K562 (cell line): ENCODE measurements around the gene ADCY5. TPM values are rescaled to one million over a fixed set of nuclear protein-coding genes. Genes with fewer than 3 reads are reported as not detected.

Experiments used
- ATAC-seq: fragments of 200-7000 bp; cut with Tn5 transposase; 3 replicates; pipeline ENCODE4 v1.9.1; 2020; ENCODE audit warnings: moderate library complexity
- BruUV-seq: library from RNA; stranded (reverse); fragments of 400-500 nt; replicated peaks from 2 replicates; lab custom pipeline; 2021; lab: Mats Ljungman, UMichigan
- CTCF ChIA-PET: fragments of 300-600 bp; formaldehyde crosslinking; extraction: SDS; loops from one replicate; lab custom pipeline; 2021; ENCODE audit warnings: low intra/inter-chr PET ratio; lab: Yijun Ruan, JAX
- POLR2A ChIA-PET: fragments of 300-600, 350-650 bp; sonication (Branson Sonifier 250); formaldehyde crosslinking; extraction: SDS; loops from one replicate; lab custom pipeline; 2021; ENCODE audit warnings: antibody characterized with exemption, inconsistent platforms; lab: Yijun Ruan, JAX
- DNase-seq, 4 experiments: peaks; one replicate each; pipeline versions ENCODE4 v3.0.0 to v3.0.0-alpha.2; 2011 to 2018; ENCODE audit warnings: low spot score in 3 of 4, mixed read lengths in 3 of 4; ENCODE audit errors: extremely low read depth in 1 of 4
- FAIRE-seq: peaks from 2 replicates; lab custom pipeline; 2011; peaks lifted over from hg19 to GRCh38; lab: Jason Lieb, UNC
- H2AFZ ChIP-seq: 2 replicates; pipeline ENCODE4 v1.6.0; 2011; ENCODE audit warnings: low read depth, low read length, control low read depth, inconsistent platforms
- H3K27ac ChIP-seq: fragments of 200-600 bp; 3 replicates; pipeline ENCODE4 v1.8.0; 2011; ENCODE audit warnings: low read depth, mild to moderate bottlenecking, control low read depth, inconsistent platforms, low read length, moderate library complexity, mixed read lengths; ENCODE audit errors: extremely low read depth
- H3K27me3 ChIP-seq, 2 experiments: fragments of 300-600 bp in 1 of 2; 2 replicates in 1 of 2; 3 replicates in 1 of 2; pipeline versions ENCODE4 v1.6.0 to v1.8.0; 2011; ENCODE audit warnings: inconsistent platforms in 2 of 2, low read length in 2 of 2, mild to moderate bottlenecking in 1 of 2, mixed read lengths in 1 of 2, moderate library complexity in 1 of 2; ENCODE audit not compliant: control insufficient read depth in 2 of 2, insufficient read depth in 2 of 2
- H3K36me3 ChIP-seq: fragments of 300-600 bp; 3 replicates; pipeline ENCODE4 v1.8.0; 2011; ENCODE audit warnings: mild to moderate bottlenecking, low read length, inconsistent platforms; ENCODE audit not compliant: control insufficient read depth, insufficient read depth
- H3K4me1 ChIP-seq, 2 experiments: fragments of 200-600 bp in 1 of 2; replicated peaks in 1 of 2; 2 replicates in 1 of 2; 3 replicates in 1 of 2; pipeline versions ENCODE4 v1.5.1 to v1.8.0; 2011; ENCODE audit warnings: inconsistent platforms in 2 of 2, low read length in 2 of 2, mild to moderate bottlenecking in 1 of 2, mixed read lengths in 1 of 2, moderate library complexity in 1 of 2; ENCODE audit not compliant: control insufficient read depth in 2 of 2, insufficient read depth in 2 of 2
- H3K4me2 ChIP-seq: 2 replicates; pipeline ENCODE4 v1.6.1; 2011; ENCODE audit warnings: low read length, control low read depth, inconsistent platforms, mixed read lengths; ENCODE audit not compliant: insufficient read depth
- H3K4me3 ChIP-seq: fragments of 200-600 bp; sonication (generic), shearing (Covaris generic); 2 replicates; pipeline ENCODE4 v1.5.1; 2016; ENCODE audit warnings: control low read depth, inconsistent platforms
- H3K79me2 ChIP-seq: fragments of 200-600 bp; 3 replicates; pipeline ENCODE4 v1.8.0; 2011; ENCODE audit warnings: low read length, inconsistent platforms; ENCODE audit not compliant: control insufficient read depth, insufficient read depth
- H3K9ac ChIP-seq, 2 experiments: 2 replicates each; pipeline versions ENCODE4 v1.6.0 to v1.6.1; 2011; ENCODE audit warnings: low read depth in 2 of 2, low read length in 2 of 2, control low read depth in 1 of 2, inconsistent platforms in 1 of 2, mild to moderate bottlenecking in 1 of 2, mixed read lengths in 1 of 2; ENCODE audit not compliant: insufficient read depth in 1 of 2
- H3K9me1 ChIP-seq: one replicate; pipeline ENCODE4 v1.6.0; 2011; ENCODE audit warnings: inconsistent platforms, mild to moderate bottlenecking, low read length, moderate library complexity; ENCODE audit not compliant: control insufficient read depth, insufficient read depth
- H3K9me3 ChIP-seq: replicated peaks from 2 replicates; pipeline ENCODE4 v1.5.1; 2011; ENCODE audit warnings: low read depth, low read length, inconsistent platforms; ENCODE audit not compliant: control insufficient read depth, insufficient read depth
- H4K20me1 ChIP-seq: replicated peaks from 2 replicates; pipeline ENCODE4 v1.6.1; 2011; ENCODE audit warnings: low read length, inconsistent platforms, mixed read lengths; ENCODE audit not compliant: control insufficient read depth, insufficient read depth
- BRD9 ChIP-seq: fragments of 450-650 bp; IDR thresholded peaks from 2 replicates; pipeline ENCODE4 v1.6.1; 2018; ENCODE audit warnings: low read depth; ENCODE audit not compliant: partially characterized antibody
- CBX5 ChIP-seq: IDR thresholded peaks from 2 replicates; pipeline ENCODE4 v1.6.1; 2014; ENCODE audit warnings: low read depth, borderline replicate concordance
- CHCHD3 ChIP-seq: fragments of 250-450 bp; sonication (Bioruptor Pico); IDR thresholded peaks from 2 replicates; pipeline ENCODE4 v2.1.2; 2022; ENCODE audit warnings: mild to moderate bottlenecking
- EP400 ChIP-seq: fragments of 450-650 bp; IDR thresholded peaks from 2 replicates; pipeline ENCODE4 v1.6.1; 2017; ENCODE audit warnings: antibody characterized with exemption, mild to moderate bottlenecking, moderate library complexity
- POLR2A ChIP-seq: fragments of 450-650 bp; conservative IDR thresholded peaks from 2 replicates; pipeline ENCODE4 v1.6.1; 2016
- PTRF ChIP-seq: fragments of 450-650 bp; IDR thresholded peaks from 2 replicates; pipeline ENCODE4 v1.6.1; 2016; ENCODE audit warnings: mild to moderate bottlenecking, missing genetic modification characterization, missing compliant biosample characterization
- TAF9B ChIP-seq: fragments of 450-650 bp; IDR thresholded peaks from 2 replicates; pipeline ENCODE4 v1.6.1; 2018; ENCODE audit warnings: mild to moderate bottlenecking; ENCODE audit not compliant: partially characterized antibody
- TARDBP ChIP-seq: fragments of 450-650 bp; IDR thresholded peaks from 2 replicates; pipeline ENCODE4 v1.6.1; 2016
- U2AF2 ChIP-seq: fragments of 200-400 bp; formaldehyde crosslinking; optimal IDR thresholded peaks from 2 replicates; pipeline ENCODE3; 2017; ENCODE audit warnings: low read depth, mild to moderate bottlenecking, low read length
- ZNF311 ChIP-seq: fragments of 250-450 bp; sonication (Bioruptor Pico); IDR thresholded peaks from 2 replicates; pipeline ENCODE4 v1.4.0; 2020; ENCODE audit warnings: mild to moderate bottlenecking, moderate library complexity
- WGBS: fragments of 100-300 bp; shearing (Covaris generic); methylation state at CpG from one replicate; pipeline ENCODE4 v1.1.6; 2016; ENCODE audit warnings: low coverage, mixed read lengths; ENCODE audit not compliant: insufficient coverage; ENCODE audit errors: missing lambda C conversion rate; 5-methylcytosine and 5-hydroxymethylcytosine counted together
- in situ Hi-C: fragments of 300-500 bp; cut with MboI; formaldehyde crosslinking; loops from 4 replicates; pipeline ENCODE4 v1.15.0; 2018; ENCODE audit warnings: inconsistent platforms, mixed read lengths
- intact Hi-C: fragments of 100-400 bp; cut with micrococcal nuclease; formaldehyde crosslinking; loops from 2 replicates; pipeline ENCODE4 v1.14.2; 2022
- polyA plus RNA-seq, 8 experiments: library from polyadenylated mRNA; depleted of rRNA in 4 of 8; stranded (reverse) in 5 of 8; unstranded in 3 of 8; fragments of >200 nt; fragmentation: Nextera tagmentation in 2 of 8; fragmentation: Illumina TruSeq in 1 of 8; extraction: Ambion mirVana in 2 of 8; extraction: Trizol in 1 of 8; gene quantifications; 2 replicates each; pipeline versions ENCODE4 v1.2.1 to v1.2.3, GENCODE V29; 2011 to 2014; ENCODE audit warnings: inconsistent platforms in 1 of 8, missing spikeins in 1 of 8
- total RNA-seq, 7 experiments: library from RNA; depleted of rRNA in 6 of 7; stranded (reverse); fragments of >200 nt in 6 of 7; fragmentation: Illumina TruSeq in 2 of 7; extraction: Trizol in 2 of 7; gene quantifications; 2 replicates each; pipeline versions ENCODE4 v1.2.1 to v1.2.3, GENCODE V29; 2011 to 2021; ENCODE audit warnings: low replicate concordance in 1 of 7
- TF ChIP-seq, protein P1 (sequence below): IDR thresholded peaks from 2 replicates; pipeline ENCODE4 v1.6.1; 2016; ENCODE audit warnings: missing genetic modification characterization, missing compliant biosample characterization
- TF ChIP-seq, protein P2 (sequence below): sonication (generic); formaldehyde crosslinking; IDR thresholded peaks from 2 replicates; pipeline ENCODE4 v1.8.0; 2022; ENCODE audit warnings: mild to moderate bottlenecking, missing genetic modification reagents, borderline replicate concordance

The ADCY5 gene
- total and polyA plus RNA-seq, 9 of the 15 experiments (the other 6 are each of a cell fraction or from before 2014, with no cell fraction given): under 0.01 TPM; not detected in 8

- Histone ChIP-seq H2AFZ (no peak overlapping the region), H3K27ac (no peak overlapping the region), H3K9me3 (no peaks in the 10 kb centered on the region), H3K4me1 (no peaks in the 10 kb centered on the region), H4K20me1 (no peaks in the 10 kb centered on the region)
- ATAC-seq: no peak
- POLR2A ChIA-PET: no interaction called here
- 7% methylated on average over 6 of the region's 6 CpGs for WGBS
- TF ChIP-seq POLR2A: no peak
- no peak for TF ChIP-seq TARDBP
- TF ChIP-seq, protein P1, sequence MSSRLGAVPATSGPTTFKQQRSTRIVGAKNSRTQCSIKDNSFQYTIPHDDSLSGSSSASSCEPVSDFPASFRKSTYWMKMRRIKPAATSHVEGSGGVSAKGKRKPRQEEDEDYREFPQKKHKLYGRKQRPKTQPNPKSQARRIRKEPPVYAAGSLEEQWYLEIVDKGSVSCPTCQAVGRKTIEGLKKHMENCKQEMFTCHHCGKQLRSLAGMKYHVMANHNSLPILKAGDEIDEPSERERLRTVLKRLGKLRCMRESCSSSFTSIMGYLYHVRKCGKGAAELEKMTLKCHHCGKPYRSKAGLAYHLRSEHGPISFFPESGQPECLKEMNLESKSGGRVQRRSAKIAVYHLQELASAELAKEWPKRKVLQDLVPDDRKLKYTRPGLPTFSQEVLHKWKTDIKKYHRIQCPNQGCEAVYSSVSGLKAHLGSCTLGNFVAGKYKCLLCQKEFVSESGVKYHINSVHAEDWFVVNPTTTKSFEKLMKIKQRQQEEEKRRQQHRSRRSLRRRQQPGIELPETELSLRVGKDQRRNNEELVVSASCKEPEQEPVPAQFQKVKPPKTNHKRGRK (tag): no peak
- TF ChIP-seq ZNF311 (CRISPR knock-in tag): no peak
- TF ChIP-seq, all 486 proteins: peak for 0
- DNase-seq (no peak), FAIRE-seq (no peak)
- Histone ChIP-seq H3K9me1 (no peaks in the 10 kb centered on the region), H3K4me2 (no peak overlapping the region), H3K27me3 (peaks cover 5 to 45% of the 10 kb centered on the region in 2 experiments; a peak in 3 of 5 replicates), H3K79me2 (no peaks in the 10 kb centered on the region), H3K4me3 (no peak overlapping the region), H3K36me3 (no peaks in the 10 kb centered on the region), H3K9ac (no peak overlapping the region)
- in situ Hi-C loops (no loop called here), intact Hi-C loops (no loop called here)
- no TSS peak for BruUV-seq
- CTCF ChIA-PET: no interaction called here
These were observed 42.3 kb downstream of the ADCY5 start for GRCh38 chr3:123406598-123406997.

DNA sequence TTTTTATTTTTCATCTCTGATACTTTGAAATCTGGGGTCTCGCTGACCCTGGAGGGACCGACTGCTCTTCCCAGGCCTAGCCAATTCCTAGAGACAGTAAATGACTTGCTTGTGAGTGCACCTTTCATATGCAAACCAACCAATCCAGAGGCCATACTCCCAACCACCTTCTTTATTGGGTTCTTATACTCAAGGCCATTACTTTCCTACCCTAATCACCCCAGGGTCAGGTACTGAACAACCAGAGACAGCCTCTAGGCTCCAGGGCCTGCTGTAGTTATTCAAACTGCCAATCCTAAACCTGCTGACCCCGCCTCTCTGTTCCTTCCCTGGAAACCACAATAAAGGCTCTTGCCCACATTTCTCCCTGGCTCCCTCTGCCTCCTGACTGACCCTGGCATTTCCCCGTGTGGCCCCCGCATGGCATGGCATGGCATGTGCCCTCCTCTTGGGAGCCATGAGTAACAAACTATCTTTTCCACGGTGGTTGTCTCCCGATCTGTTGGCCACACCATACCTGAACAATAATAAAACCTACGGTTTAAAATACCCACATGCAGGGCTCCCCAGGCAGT lies 42.9 kb downstream of the ADCY5 start:
- H3K9me1 ChIP-seq: no peaks in the 10 kb centered on the region
- BruUV-seq: no TSS peak
- H3K27me3 ChIP-seq: peaks cover 5 to 48% of the 10 kb centered on the region in 2 experiments; a peak in 3 of 5 replicates
- H3K79me2 ChIP-seq: no peaks in the 10 kb centered on the region
- ChIA-PET CTCF (no interaction called here), POLR2A (no interaction called here)
- in situ Hi-C loops: no loop called here
- intact Hi-C loops: no loop called here
- H3K36me3 ChIP-seq: no peaks in the 10 kb centered on the region
- DNase-seq: no peak
- FAIRE-seq: no peak
- H3K9ac ChIP-seq: no peak overlapping the region
- 2% methylated on average over 7 of the region's 8 CpGs for WGBS
- H3K4me1 ChIP-seq: no peaks in the 10 kb centered on the region
- H4K20me1 ChIP-seq: no peaks in the 10 kb centered on the region
- no peak overlapping the region for H3K4me2 ChIP-seq
- no peak overlapping the region for H3K4me3 ChIP-seq
- H2AFZ ChIP-seq: no peak overlapping the region
- H3K27ac ChIP-seq: no peak overlapping the region
- H3K9me3 ChIP-seq: no peaks in the 10 kb centered on the region
- ATAC-seq: no peak
- TF ChIP-seq U2AF2 (no peak), BRD9 (no peak), CHCHD3 (CRISPR knock-in tag) (no peak), EP400 (no peak), CBX5 (no peak), TAF9B (no peak), PTRF (tag) (no peak)
- TF ChIP-seq, protein P2, sequence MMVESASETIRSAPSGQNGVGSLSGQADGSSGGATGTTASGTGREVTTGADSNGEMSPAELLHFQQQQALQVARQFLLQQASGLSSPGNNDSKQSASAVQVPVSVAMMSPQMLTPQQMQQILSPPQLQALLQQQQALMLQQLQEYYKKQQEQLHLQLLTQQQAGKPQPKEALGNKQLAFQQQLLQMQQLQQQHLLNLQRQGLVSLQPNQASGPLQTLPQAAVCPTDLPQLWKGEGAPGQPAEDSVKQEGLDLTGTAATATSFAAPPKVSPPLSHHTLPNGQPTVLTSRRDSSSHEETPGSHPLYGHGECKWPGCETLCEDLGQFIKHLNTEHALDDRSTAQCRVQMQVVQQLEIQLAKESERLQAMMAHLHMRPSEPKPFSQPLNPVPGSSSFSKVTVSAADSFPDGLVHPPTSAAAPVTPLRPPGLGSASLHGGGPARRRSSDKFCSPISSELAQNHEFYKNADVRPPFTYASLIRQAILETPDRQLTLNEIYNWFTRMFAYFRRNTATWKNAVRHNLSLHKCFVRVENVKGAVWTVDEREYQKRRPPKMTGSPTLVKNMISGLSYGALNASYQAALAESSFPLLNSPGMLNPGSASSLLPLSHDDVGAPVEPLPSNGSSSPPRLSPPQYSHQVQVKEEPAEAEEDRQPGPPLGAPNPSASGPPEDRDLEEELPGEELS (CRISPR knock-in tag): no peak
